ENCODE results near the gene WDR53.
"Not testable (repeated sequence)": the region's sequence is repeated elsewhere in the genome, so short reads cannot be mapped to it uniquely, and the experiment has no call there.

Gene WDR53

DNA sequence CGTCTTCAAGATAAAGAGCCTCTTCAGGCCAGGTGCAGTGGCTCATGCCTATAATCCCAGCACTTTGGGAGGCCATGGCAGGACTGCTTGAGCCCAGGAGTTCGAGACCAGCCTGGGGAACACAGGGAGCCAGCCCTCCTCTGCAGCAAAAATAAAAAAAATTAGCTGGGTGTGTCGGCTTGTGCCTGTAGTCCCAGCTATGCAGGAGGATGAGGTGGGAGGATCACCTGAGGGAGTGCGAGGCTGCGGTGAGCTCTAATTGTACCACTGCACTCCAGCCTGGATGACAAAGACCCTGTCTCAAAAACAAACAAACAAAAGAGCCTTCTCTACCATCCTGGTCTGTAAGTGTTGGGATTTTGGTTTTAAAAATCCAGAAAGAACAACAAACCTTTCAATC lies 11.1 kb downstream of the WDR53 start:
- no peaks in the 10 kb centered on the region for H3K9me3 ChIP-seq (ENCODE audit: control insufficient read depth, low read depth, low read length)
- H3K9ac ChIP-seq (ENCODE audit: low read length) = no peak overlapping the region
- H3K27me3 ChIP-seq (ENCODE audit: control insufficient read depth, insufficient read depth, low read length) = no peaks in the 10 kb centered on the region
- H3K36me3 ChIP-seq (ENCODE audit: control insufficient read depth, low read depth, low read length) = no peaks in the 10 kb centered on the region
- no peak overlapping the region for H3K27ac ChIP-seq (ENCODE audit: low read length)
- no peaks in the 10 kb centered on the region for H3K4me1 ChIP-seq (ENCODE audit: control insufficient read depth, low read depth, low read length)
- no peak overlapping the region for H3K4me3 ChIP-seq (ENCODE audit: low read length)

DNA sequence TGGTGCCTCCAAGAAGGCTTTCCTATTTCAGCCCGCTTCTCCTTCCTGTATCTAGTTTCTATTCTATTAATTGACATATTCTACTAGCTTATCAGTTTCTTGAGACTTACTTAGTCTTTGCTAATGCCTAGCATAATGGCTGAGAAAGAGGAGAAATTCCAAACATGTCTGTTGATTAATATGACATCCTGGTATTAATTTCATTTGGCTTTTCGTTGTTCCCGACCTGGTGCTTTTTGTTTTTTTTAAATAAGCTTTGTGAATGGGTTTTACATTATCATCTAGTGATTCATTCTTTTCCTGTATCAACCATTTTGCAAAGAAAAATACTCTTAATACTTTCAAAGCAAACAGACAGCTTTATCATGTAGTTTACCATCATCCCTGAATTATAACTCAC lies 13.1 kb downstream of the WDR53 start:
- Histone ChIP-seq H3K4me1 (ENCODE audit: control insufficient read depth, low read depth, low read length) (no peaks in the 10 kb centered on the region), H3K9ac (ENCODE audit: low read length) (no peak overlapping the region), H3K27ac (ENCODE audit: low read length) (no peak overlapping the region), H3K27me3 (ENCODE audit: control insufficient read depth, insufficient read depth, low read length) (no peaks in the 10 kb centered on the region), H3K36me3 (ENCODE audit: control insufficient read depth, low read depth, low read length) (no peaks in the 10 kb centered on the region), H3K9me3 (ENCODE audit: control insufficient read depth, low read depth, low read length) (no peaks in the 10 kb centered on the region), H3K4me3 (ENCODE audit: low read length) (no peak overlapping the region)

- Histone ChIP-seq H3K9me3 (ENCODE audit: control insufficient read depth, low read depth, low read length) (no peaks in the 10 kb centered on the region), H3K9ac (ENCODE audit: low read length) (no peak overlapping the region), H3K27ac (ENCODE audit: low read length) (no peak overlapping the region), H3K36me3 (ENCODE audit: control insufficient read depth, low read depth, low read length) (no peaks in the 10 kb centered on the region), H3K27me3 (ENCODE audit: control insufficient read depth, insufficient read depth, low read length) (no peaks in the 10 kb centered on the region), H3K4me3 (ENCODE audit: low read length) (no peak overlapping the region), H3K4me1 (ENCODE audit: control insufficient read depth, low read depth, low read length) (no peaks in the 10 kb centered on the region)
Measured at GRCh38 chr3:196554205-196554604, 14.1 kb downstream of the WDR53 start.

DNA sequence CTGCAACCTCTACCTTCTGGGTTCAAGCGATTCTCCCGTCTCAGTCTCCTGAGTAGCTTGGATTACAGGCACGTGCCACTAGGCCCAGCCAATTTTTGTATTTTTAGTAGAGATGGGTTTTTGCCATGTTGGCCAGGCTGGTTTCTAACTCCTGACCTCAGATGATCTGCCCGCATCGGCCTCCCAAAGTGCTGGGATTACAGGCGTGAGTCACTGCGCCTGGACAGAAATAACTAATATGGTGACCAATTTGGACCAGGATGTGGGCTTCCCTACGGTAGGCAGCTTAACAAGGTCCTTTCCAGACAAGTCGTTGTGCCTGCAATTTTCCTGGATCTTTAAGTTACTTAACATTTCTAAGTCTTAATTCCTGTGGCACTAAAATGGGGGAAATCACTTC lies 14.8 kb downstream of the WDR53 start:
- no peak overlapping the region for H3K27ac ChIP-seq (ENCODE audit: low read length)

GRCh38 chr3:196552253-196552652 lies 16.1 kb downstream of the WDR53 start:
- H3K4me1 ChIP-seq (ENCODE audit: control insufficient read depth, low read depth, low read length) = no peaks in the 10 kb centered on the region
- H3K27ac ChIP-seq (ENCODE audit: low read length) = no peak overlapping the region
- no peak overlapping the region for H3K4me3 ChIP-seq (ENCODE audit: low read length)
- H3K9me3 ChIP-seq (ENCODE audit: control insufficient read depth, low read depth, low read length) = no peaks in the 10 kb centered on the region
- no peaks in the 10 kb centered on the region for H3K27me3 ChIP-seq (ENCODE audit: control insufficient read depth, insufficient read depth, low read length)
- no peak overlapping the region for H3K9ac ChIP-seq (ENCODE audit: low read length)
- no peaks in the 10 kb centered on the region for H3K36me3 ChIP-seq (ENCODE audit: control insufficient read depth, low read depth, low read length)

More for the DNA sequence above, 14.8 kb downstream of the WDR53 start:
- Histone ChIP-seq H3K27me3 (ENCODE audit: control insufficient read depth, insufficient read depth, low read length) (no peaks in the 10 kb centered on the region), H3K9ac (ENCODE audit: low read length) (no peak overlapping the region), H3K9me3 (ENCODE audit: control insufficient read depth, low read depth, low read length) (no peaks in the 10 kb centered on the region), H3K4me3 (ENCODE audit: low read length) (no peak overlapping the region), H3K36me3 (ENCODE audit: control insufficient read depth, low read depth, low read length) (no peaks in the 10 kb centered on the region), H3K4me1 (ENCODE audit: control insufficient read depth, low read depth, low read length) (no peaks in the 10 kb centered on the region)

DNA sequence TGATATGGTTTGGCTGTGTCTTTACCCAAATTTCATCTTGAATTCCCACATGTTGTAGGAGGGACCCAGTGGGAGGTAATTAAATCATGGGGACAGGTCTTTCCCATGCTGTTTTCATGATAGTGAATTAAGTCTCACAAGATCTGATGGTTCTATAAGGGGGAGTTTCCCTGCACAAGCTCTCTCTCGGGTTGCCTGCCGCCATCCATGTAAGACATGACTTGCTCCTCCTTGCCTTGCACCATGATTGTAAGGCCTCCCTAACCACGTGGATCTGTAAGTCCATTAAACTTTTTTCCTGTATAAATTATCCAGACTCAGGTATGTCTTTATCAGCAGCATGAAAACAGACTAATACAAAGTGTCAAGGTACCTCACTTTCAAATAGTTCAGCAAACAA lies 18.2 kb downstream of the WDR53 start:
- not testable (repeated sequence) for H3K4me1 ChIP-seq (ENCODE audit: control insufficient read depth, low read depth, low read length); H3K4me3 ChIP-seq (ENCODE audit: low read length); H3K36me3 ChIP-seq (ENCODE audit: control insufficient read depth, low read depth, low read length); H3K9ac ChIP-seq (ENCODE audit: low read length); H3K9me3 ChIP-seq (ENCODE audit: control insufficient read depth, low read depth, low read length); H3K27me3 ChIP-seq (ENCODE audit: control insufficient read depth, insufficient read depth, low read length); H3K27ac ChIP-seq (ENCODE audit: low read length)

- H3K4me1 ChIP-seq (ENCODE audit: control insufficient read depth, low read depth, low read length); H3K36me3 ChIP-seq (ENCODE audit: control insufficient read depth, low read depth, low read length); H3K9ac ChIP-seq (ENCODE audit: low read length); H3K27ac ChIP-seq (ENCODE audit: low read length); H3K27me3 ChIP-seq (ENCODE audit: control insufficient read depth, insufficient read depth, low read length); H3K9me3 ChIP-seq (ENCODE audit: control insufficient read depth, low read depth, low read length); H3K4me3 ChIP-seq (ENCODE audit: low read length): not testable (repeated sequence)
Measured at GRCh38 chr3:196549312-196549711, 19.0 kb downstream of the WDR53 start.

DNA sequence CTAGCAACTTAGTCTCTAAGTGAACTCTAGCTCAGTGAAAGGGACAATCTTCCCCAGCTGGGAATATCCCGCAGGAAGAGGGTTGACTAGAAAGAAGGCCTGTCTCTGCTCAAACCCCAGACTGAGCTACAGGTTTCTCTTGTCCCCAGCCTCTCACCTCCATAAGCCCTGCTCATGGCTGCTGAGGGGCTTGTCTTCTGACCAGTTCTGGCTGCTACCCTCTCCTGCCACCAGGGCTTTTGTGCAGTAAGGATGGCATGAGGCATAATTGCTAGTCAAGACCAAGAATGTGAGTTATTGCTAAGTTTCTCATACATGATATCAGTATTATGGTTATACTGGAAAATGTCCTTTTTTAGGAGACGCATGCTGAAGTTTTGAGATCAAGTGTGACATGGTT lies 21.3 kb downstream of the WDR53 start:
- Histone ChIP-seq H3K36me3 (ENCODE audit: control insufficient read depth, low read depth, low read length) (no peaks in the 10 kb centered on the region), H3K4me3 (ENCODE audit: low read length) (no peak overlapping the region), H3K27me3 (ENCODE audit: control insufficient read depth, insufficient read depth, low read length) (no peaks in the 10 kb centered on the region), H3K9ac (ENCODE audit: low read length) (no peak overlapping the region), H3K27ac (ENCODE audit: low read length) (no peak overlapping the region), H3K9me3 (ENCODE audit: control insufficient read depth, low read depth, low read length) (no peaks in the 10 kb centered on the region), H3K4me1 (ENCODE audit: control insufficient read depth, low read depth, low read length) (no peaks in the 10 kb centered on the region)

- no peaks in the 10 kb centered on the region for H3K36me3 ChIP-seq (ENCODE audit: control insufficient read depth, low read depth, low read length)
- no peaks in the 10 kb centered on the region for H3K4me1 ChIP-seq (ENCODE audit: control insufficient read depth, low read depth, low read length)
- no peaks in the 10 kb centered on the region for H3K27me3 ChIP-seq (ENCODE audit: control insufficient read depth, insufficient read depth, low read length)
- H3K27ac ChIP-seq (ENCODE audit: low read length) = no peak overlapping the region
- H3K4me3 ChIP-seq (ENCODE audit: low read length) = no peak overlapping the region
- H3K9ac ChIP-seq (ENCODE audit: low read length) = no peak overlapping the region
- no peaks in the 10 kb centered on the region for H3K9me3 ChIP-seq (ENCODE audit: control insufficient read depth, low read depth, low read length)
Measured at GRCh38 chr3:196546537-196546936, 21.8 kb downstream of the WDR53 start.

DNA sequence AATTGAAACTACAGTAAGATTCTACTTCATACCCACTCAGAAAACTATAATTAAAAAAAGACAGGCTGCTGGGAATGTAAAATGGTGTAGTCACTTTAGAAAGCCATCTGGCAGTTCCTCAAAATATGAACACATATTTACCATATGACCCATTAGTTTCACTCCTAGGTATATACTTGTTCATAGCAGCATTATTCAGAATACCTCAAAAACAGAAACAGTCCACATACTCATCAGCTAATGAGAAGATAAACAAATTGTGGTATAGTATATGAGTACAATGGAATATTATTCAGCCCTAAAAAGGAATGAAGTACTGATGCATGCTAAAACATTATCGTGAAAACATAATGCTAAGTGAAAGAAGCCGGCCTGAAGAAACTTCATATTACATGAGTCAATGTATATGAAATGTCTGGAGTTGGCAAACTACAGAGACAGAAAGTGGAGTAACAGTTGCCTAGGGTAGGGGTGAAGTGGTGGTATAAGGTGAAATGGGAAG lies 23.8 kb downstream of the WDR53 start:
- Histone ChIP-seq H3K4me3 (ENCODE audit: low read length) (no peak overlapping the region), H3K9me3 (ENCODE audit: control insufficient read depth, low read depth, low read length) (no peaks in the 10 kb centered on the region), H3K36me3 (ENCODE audit: control insufficient read depth, low read depth, low read length) (no peaks in the 10 kb centered on the region), H3K27me3 (ENCODE audit: control insufficient read depth, insufficient read depth, low read length) (no peaks in the 10 kb centered on the region), H3K4me1 (ENCODE audit: control insufficient read depth, low read depth, low read length) (no peaks in the 10 kb centered on the region), H3K27ac (ENCODE audit: low read length) (no peak overlapping the region), H3K9ac (ENCODE audit: low read length) (no peak overlapping the region)

GRCh38 chr3:196541684-196542445 lies 26.5 kb downstream of the WDR53 start:
- no peaks in the 10 kb centered on the region for H3K36me3 ChIP-seq (ENCODE audit: control insufficient read depth, low read depth, low read length)
- no peak overlapping the region for H3K4me3 ChIP-seq (ENCODE audit: low read length)
- no peak overlapping the region for H3K27ac ChIP-seq (ENCODE audit: low read length)
- H3K9me3 ChIP-seq (ENCODE audit: control insufficient read depth, low read depth, low read length) = no peaks in the 10 kb centered on the region
- no peaks in the 10 kb centered on the region for H3K4me1 ChIP-seq (ENCODE audit: control insufficient read depth, low read depth, low read length)
- H3K9ac ChIP-seq (ENCODE audit: low read length) = no peak overlapping the region
- no peaks in the 10 kb centered on the region for H3K27me3 ChIP-seq (ENCODE audit: control insufficient read depth, insufficient read depth, low read length)

DNA sequence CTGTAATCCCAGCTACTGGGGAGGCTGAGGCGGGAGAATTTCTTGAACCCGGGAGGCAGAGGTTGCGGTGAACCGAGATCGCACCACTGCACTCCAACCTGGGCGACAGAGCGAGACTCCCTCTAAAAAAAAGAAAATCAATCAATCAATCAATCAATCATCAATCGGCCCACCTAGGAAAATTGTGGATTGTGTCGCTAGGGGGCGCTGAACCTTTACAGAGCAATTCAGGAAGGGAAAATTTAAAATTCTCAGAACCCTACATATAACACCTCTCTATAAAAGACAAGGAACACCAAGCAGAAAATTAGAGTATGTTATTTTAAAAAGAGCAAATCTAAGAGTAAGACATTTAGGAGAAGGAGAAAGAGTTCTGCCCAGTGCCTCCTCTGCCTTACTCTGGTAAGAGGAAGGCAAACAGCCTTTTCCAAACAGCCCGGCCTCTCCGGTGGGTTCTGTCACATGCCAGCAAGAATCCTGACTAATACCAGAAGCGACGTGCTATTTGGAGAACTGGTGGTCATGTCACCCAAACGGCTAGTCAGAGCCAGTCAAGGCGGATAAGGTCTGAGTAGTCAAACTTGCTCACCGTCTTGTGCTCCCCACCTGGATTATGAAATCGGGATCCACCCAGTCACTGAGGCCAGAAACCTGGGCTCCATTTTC lies 30.9 kb downstream of the WDR53 start:
- no peak overlapping the region for H3K4me3 ChIP-seq (ENCODE audit: low read length)
- peaks cover 5% of the 10 kb centered on the region for H3K4me1 ChIP-seq (ENCODE audit: control insufficient read depth, low read depth, low read length)
- no peak overlapping the region for H3K27ac ChIP-seq (ENCODE audit: low read length)
- H3K27me3 ChIP-seq (ENCODE audit: control insufficient read depth, insufficient read depth, low read length) = no peaks in the 10 kb centered on the region
- no peak overlapping the region for H3K9ac ChIP-seq (ENCODE audit: low read length)
- H3K36me3 ChIP-seq (ENCODE audit: control insufficient read depth, low read depth, low read length) = no peaks in the 10 kb centered on the region
- no peaks in the 10 kb centered on the region for H3K9me3 ChIP-seq (ENCODE audit: control insufficient read depth, low read depth, low read length)
